ENCODE data around the gene HSPB9.
A peak's percentile ranks its signal among the peaks of the same experiment; 100 is the strongest.

Gene HSPB9

GRCh38 chr17:42116705-42117396 lies 5.8 kb upstream of the HSPB9 start:
- no peak overlapping the region for H3K4me3 ChIP-seq (ENCODE audit: low read depth, low read length)
- peak; percentile 45 for DNase-seq (ENCODE audit: low read depth)
- TF ChIP-seq, protein P1, sequence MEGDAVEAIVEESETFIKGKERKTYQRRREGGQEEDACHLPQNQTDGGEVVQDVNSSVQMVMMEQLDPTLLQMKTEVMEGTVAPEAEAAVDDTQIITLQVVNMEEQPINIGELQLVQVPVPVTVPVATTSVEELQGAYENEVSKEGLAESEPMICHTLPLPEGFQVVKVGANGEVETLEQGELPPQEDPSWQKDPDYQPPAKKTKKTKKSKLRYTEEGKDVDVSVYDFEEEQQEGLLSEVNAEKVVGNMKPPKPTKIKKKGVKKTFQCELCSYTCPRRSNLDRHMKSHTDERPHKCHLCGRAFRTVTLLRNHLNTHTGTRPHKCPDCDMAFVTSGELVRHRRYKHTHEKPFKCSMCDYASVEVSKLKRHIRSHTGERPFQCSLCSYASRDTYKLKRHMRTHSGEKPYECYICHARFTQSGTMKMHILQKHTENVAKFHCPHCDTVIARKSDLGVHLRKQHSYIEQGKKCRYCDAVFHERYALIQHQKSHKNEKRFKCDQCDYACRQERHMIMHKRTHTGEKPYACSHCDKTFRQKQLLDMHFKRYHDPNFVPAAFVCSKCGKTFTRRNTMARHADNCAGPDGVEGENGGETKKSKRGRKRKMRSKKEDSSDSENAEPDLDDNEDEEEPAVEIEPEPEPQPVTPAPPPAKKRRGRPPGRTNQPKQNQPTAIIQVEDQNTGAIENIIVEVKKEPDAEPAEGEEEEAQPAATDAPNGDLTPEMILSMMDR (IDR thresholded peaks at IDR 0.05; ENCODE audit: control insufficient read depth, extremely low read depth, insufficient read depth): peak; percentile 91

GRCh38 chr17:42117397-42118125 lies 5.0 kb upstream of the HSPB9 start:
- TF ChIP-seq, protein P1 (IDR thresholded peaks at IDR 0.05; ENCODE audit: control insufficient read depth, extremely low read depth, insufficient read depth): no peak
- H3K4me3 ChIP-seq (ENCODE audit: low read depth, low read length): no peak overlapping the region
- DNase-seq (ENCODE audit: low read depth): no peak

- no peak overlapping the region for H3K4me3 ChIP-seq (ENCODE audit: low read depth, low read length)
- DNase-seq (ENCODE audit: low read depth): no peak
- TF ChIP-seq, protein P1 (IDR thresholded peaks at IDR 0.05; ENCODE audit: control insufficient read depth, extremely low read depth, insufficient read depth): no peak
Measured at GRCh38 chr17:42118126-42118510, 4.5 kb upstream of the HSPB9 start.

DNA sequence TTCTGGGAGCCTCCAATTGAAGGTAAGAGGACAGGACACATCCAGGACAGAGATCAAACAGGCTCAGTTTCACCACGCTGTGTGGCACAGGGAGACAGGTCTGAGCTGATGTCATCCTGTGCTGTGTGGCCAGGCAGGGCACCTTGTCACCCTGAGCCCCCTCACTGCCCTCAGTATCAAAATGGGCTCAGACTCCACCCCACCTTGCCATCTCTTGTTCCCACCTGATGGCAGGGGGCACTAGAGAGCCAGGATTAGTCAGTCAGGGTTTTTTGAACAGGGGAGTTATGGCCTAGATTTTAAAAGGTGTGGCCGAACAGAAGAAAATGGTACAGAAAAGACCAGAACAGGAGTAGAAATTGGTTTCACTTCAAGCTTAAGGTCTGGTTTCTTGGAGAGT lies 4.1 kb upstream of the HSPB9 start:
- no peak overlapping the region for H3K4me3 ChIP-seq (ENCODE audit: low read depth, low read length)
- TF ChIP-seq, protein P1 (IDR thresholded peaks at IDR 0.05; ENCODE audit: control insufficient read depth, extremely low read depth, insufficient read depth): peak; percentile 53
- DNase-seq (ENCODE audit: low read depth): no peak

GRCh38 chr17:42119301-42119700 lies 3.3 kb upstream of the HSPB9 start:
- H3K4me3 ChIP-seq (ENCODE audit: low read depth, low read length): no peak overlapping the region
- TF ChIP-seq, protein P1 (IDR thresholded peaks at IDR 0.05; ENCODE audit: control insufficient read depth, extremely low read depth, insufficient read depth): no peak
- DNase-seq (ENCODE audit: low read depth): no peak

DNA sequence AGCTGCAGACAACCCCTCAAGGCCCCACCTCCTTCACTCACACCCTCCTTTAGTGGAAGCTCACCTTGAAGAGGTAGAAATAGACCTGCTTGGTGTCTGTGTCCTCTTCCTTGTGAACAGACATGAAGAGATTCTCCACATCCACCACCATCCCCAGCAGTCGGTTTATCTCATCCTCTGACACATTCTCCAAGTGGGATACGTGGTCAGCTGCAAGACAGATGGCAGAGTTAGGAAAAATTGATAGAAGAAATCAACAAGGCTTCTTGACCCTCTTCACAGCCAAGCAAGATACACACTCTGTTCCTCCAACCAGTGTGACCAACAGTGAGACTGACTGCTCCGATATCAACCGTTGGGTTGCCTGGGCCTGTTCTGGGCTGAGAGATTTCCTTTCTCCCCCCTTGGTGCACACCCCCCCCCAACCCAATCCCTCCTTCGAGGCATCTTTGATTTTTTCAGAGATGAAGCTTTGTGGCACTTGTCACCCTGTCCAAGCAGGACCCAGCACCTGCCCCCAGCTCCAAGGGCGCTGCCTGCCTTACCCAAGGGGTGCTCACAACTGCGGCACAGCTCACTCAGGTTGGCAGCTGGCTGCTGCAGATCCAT lies 2.3 kb upstream of the HSPB9 start:
- DNase-seq (ENCODE audit: low read depth): no peak
- H3K4me3 ChIP-seq (ENCODE audit: low read depth, low read length): peak overlapping the region; percentile 70
- TF ChIP-seq, protein P1 (IDR thresholded peaks at IDR 0.05; ENCODE audit: control insufficient read depth, extremely low read depth, insufficient read depth): no peak

Measured in LNCaP clone FGC (cell line).